HS-5 (cell line): ENCODE measurements around the gene SPSB2.
"Not testable (repeated sequence)": the region's sequence is repeated elsewhere in the genome, so short reads cannot be mapped to it uniquely, and the experiment has no call there.

Experiments used
- DNase-seq: peaks from one replicate; pipeline ENCODE4 v3.0.0-alpha.2; 2012; ENCODE audit warnings: low read depth

Gene SPSB2

DNA sequence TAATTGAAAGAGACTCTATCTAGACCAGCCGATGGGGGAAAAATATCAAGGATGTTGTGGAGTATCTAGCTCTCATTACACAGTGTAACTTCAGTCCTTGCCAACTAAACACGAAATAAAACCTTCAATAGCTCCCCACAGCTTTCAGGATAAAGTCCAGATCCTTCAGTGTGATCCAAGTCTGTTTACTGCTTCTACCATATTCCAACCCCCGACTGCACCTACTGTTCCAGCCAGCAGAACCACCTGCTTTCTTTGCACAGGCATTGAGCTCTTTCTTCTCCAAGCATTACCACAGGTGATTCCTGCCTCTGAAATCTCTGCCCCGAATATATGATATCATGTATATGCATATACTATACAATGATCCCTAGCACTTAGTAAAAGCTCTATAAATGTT, 29.3 kb upstream of the SPSB2 start:
- no peak for DNase-seq

DNA sequence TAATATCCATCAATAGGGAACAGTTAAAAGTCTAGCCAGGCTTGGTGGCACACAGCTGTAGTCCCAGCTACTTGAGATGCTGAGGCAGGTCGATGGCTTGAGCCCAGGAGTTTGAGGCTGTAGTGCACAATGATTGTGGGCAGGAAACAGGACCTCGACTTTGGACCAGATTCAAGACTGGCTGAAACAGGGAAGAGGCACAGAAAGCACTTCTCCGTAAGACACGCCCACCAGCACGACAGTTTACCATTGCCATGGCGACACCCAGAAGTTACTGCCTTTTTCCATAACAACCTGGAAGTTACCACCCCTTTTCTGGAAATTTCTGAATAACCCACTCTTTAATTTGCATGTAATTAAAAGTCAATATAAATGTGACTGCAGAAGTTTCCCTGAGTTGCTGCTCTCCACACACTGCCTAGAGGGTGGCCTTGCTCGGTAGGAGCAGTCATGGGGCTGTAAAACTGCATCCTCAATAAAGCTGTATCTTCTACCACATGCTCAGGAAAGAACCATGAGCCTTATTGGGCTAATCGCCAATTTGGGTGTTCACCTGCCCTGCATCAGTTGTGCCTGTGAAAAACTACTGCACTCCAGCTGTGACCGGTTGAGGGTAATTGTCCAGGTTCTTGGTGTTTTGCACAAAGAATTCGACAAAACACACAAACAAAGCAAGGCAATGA, 26.9 kb upstream of the SPSB2 start:
- no peak for DNase-seq

DNA sequence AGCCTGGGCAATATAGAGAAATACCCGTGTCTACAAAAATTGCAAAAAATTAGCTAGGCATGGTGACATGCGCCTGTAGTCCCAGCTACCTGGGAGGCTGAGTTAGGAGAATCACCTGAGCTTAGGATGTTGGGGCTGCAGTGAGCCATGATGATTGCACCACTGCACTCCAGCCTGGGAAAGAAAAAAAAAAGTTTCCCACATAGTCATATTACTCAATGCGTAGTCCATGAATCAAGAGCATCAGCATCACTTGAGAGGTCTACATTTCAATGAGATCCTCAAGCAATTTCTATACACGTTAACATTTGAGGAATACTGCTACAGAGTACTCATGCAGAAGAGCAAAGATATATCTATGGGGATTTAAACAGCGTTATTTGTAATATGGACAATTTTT, 26.3 kb upstream of the SPSB2 start:
- DNase-seq: no peak

DNA sequence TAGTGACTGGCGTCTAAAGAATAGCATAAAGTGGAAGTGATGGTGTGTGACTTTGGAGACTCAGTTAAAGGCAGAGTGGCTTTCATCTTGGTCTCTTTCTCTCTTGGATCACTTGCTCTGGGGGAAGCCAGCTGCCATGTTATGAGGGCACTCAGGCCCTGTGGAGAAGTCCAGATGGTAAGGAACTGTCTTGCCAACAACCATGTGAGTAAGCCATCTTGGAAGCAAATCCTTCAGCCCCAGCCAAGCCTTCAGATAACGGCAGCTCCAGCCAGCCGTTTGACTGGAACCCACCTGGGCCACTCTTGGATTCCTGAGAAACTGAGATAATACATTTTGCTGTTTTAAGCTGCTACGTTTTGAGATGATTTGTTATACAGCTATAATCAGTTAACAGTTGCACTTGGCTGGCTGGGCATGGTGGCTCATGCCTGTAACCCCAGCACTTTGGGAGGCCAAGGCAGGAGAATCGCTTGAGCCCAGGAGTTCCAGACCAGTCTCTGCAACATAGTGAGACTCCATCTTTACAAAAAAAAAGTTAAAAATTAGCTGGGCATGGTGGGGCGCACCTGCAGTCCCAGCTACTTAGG, 23.8 kb upstream of the SPSB2 start:
- no peak for DNase-seq

DNA sequence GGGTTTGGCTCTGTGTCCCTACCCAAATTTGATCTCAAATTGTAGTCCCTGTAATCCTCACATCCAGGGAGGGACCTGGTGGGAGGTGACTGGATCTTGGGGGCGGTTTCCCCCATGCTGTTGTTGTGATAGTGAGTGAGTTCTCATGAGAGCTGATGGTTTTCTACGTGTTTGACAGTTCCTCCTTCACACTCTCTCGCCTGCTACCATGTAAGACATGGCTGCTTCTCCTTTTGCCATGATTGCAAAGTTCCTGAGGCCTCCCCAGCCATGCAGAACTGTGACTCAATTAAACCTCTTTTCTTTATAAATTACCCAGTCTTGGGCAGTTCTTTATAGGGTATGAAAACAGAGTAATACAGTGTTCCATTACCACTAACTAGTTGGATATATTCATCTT, 21.2 kb upstream of the SPSB2 start:
- no peak for DNase-seq

DNA sequence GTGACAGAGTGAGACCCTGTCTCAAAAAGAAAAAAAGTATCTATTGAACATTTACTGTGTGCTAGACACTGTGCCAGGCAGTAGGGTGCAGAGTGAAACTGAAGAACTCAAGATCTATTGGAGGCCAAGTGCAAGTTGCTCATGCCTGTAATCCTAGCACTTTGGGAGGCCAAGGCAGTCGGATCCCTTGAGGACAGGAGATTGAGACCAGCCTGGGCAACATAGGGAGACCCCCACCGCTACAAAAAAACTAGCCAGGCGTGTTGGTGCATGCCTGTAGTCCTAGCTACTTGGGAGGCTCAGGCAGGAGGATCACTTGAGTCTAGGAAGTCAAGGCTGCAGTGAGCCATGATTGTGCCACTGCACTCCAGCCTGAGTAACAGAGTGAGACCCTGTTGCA, 19.6 kb upstream of the SPSB2 start:
- not testable (repeated sequence) for DNase-seq

DNA sequence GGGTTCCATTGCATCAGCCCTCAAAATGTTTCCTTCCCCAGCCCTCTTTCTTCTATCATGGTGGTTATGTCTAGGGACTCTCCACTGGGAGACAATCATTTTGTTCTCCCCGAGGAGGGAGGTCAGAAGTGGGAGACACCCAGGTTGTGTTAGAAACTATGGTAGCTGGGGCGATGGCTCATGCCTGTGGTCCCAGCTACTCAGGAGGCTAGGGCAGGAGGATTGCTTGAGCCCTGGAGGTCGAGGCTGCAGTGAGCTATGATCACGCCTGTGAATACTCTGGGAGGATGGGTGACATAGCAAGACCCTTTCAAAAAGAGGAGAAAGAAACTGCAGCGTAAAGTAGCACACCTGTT, 18.5 kb upstream of the SPSB2 start:
- DNase-seq: no peak

DNA sequence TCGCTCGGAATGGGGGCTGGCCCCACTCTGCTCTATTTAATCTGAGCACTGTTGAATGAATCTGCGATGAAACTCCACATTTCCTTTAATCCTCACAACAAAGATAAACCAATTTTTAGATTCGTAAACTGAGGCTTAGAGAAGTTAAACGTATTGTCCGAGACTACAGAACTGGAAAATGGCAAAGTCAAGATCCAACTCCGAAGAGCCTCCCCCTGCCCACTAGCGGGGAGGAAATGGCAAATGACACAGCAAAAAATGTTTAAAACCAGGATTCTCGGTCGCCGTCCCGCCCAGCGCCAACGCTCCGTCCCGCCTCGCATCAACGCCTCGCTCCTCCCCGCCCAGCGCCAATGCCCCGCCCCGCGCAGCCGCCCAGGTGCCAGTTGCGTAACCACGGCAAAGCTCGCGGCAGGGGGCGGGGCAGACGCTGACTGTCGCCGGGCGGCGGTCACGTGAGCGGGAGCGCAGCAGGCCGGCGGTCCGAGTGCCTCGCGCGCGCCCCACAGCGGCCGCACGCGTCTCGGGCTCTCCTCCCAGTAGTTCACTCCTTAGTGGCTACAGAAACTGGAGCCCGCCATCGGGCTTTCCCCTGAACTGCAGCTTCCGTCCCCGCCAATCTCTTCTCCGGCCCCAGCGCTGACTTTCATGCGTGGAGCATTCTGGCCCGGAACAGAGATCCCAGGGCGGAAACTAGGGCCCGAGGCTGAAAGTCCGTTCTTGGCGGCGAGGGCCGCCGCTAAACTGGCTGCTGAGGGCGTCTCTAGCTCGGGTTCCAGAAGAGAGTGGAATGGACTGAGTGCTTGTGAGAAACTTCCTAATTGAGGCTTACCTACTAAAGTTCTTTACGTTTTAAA, 17.9 kb upstream of the SPSB2 start:
- DNase-seq: peak; percentile 74

DNA sequence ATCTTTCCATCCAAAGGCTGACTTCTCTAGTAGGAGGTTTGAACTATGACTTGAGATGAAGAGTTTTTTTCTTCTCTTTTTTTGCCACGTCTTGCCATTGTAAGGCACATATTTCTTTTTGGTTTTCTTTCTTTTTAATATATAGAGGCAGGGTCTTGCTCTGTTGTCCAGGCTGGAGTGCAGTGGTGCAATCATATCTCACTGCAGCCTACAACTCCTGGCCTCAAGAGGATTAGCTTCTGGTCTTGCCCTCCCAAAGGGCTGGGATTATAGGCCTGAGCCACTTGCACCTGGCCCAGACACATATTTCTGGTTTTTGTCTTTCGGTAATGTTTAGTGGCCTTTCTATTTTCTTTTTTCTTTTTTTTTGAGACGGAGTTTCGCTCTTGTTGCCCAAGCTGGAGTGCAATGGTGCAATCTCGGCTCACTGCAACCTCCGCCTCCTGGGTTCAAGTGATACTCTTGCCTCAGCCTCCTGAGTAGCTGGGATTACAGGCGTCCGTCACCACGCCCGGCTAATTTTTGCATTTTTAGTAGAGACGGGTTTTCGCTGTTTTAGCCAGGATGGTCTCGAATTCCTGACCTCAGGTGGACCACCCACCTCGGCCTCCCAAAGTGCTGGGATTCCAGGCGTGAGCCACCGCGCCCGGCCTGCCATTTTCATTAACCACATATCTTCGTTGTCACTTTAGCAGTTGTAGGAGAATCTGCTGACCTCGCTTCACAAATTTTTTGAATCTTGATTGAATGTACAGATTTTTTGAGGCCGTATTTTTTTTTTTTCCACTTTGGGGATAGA, 16.9 kb upstream of the SPSB2 start:
- DNase-seq: not testable (repeated sequence)

DNA sequence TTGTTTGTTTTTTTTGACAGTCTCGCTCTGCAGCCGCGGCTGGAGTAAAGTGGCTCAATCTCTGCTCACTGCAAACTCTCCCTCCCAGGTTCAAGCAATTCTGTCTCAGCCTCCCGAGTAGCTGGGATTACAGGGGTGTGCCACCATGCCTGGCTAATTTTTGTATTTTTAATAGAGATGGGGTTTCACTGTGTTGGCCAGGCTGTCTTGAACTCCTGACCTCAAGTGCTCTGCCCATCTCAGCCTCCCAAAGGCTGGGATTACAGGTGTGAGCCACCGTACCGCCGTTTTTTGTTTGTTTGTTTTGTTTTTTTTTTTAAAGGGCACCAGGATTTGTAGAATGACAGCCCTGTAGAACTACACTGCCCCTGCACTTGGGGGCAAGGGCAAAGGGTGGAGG, 15.7 kb upstream of the SPSB2 start:
- not testable (repeated sequence) for DNase-seq

DNA sequence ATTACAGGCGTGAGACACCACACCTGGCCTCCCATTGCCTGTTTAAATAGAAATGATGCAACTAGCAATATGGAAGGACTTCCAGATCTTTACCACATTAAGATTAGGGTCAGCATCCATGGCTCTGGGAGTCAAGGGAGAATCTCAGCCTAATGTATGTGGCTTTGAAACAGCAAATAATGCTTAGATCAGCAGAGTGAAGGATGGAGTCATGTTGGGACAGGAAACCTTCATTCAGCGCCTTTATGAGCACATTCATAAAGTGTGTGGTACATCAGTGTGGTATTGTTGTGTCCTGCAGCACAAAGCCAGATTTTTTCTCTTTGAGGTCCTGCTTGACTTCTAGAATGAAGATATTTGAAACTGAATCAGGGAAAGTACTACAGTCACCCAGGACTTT, 15.3 kb upstream of the SPSB2 start:
- DNase-seq: no peak

DNA sequence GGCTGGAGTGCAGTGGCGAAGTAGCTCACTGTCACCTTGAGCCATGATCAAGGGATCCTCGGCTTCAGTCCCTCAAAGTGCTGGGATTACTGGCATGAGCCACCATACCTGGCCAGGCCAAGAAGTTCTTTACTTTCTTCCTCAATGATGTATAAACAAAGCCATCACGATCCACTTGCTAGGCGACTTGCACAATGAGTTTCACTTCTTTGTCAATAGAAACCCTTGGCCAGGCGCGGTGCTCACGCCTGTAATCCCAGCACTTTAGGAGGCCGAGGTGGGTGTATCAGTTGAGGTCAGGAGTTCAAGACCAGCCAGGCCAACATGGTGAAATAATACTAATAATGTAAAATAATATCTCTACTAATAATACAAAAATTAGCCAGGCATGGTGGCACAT, 14.4 kb upstream of the SPSB2 start:
- no peak for DNase-seq

DNA sequence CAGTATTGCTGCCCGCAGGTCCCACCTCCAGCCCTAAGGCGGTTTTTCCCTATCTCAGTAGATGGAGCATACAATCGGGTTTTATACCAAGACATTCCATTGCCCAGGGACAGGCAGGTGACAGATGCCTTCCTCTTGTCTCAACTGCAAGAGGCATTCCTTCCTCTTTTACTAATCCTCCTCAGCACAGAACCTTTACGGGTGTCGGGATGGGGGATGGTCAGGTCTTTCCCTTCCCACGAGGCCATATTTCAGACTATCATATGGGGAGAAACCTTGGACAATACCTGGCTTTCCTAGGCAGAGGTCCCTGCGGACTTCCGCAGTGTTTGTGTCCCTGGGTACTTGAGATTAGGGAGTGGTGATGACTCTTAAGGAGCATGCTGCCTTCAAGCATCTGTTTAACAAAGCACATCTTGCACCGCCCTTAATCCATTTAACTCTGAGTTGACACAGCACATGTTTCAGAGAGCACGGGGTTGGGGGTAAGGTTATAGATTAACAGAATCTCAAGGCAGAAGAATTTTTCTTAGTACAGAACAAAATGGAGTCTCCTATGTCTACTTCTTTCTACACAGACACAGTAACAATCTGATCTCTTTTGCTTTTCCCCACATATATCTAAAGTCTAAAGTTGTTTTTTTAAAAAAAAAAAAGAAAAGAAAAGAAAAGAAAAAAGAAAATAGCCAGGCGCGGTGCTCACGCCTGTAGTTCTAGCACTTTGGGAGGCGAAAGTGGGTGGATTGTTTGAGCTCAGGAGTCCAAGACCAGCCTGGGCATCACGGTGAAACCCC, 13.3 kb upstream of the SPSB2 start:
- not testable (repeated sequence) for DNase-seq

DNA sequence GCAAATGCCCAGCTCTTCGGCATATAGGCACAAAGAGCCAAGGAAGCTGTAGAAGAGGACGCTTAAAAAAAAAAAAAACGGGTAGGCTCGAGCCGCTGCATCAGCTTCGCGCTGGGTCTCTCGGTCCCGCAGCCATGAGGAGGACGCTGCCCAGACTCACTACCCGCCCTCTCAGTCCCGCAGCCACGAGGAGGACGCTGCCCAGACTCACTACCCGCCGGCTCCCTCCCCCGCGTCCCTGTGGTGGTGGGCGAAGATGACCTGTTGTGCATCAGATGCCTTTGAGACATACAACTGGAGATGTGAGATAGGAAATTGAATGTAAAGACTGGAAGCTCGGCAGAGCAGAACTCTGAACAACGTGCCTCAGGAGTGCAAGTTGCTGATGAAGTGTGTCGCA, 11.4 kb upstream of the SPSB2 start:
- no peak for DNase-seq

DNA sequence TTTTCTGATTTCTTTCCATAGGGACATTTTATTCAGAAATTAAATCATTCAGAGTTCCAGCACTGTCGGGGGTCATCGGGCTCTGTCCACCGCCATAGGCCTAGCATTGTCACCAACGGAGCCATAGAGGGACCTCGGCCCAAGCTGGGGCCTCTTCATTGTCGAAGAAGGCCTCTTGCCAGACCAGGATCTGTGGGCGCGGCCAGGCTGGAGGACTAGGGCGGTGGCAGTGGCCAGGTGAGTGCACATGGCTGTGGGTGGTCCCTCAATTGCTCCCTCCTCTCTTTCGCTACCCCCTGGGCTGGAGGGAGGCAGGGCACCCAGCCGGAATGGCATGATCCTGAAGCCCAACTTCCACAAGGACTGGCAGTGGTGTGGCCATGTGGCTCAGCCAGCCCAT, 10.6 kb upstream of the SPSB2 start:
- no peak for DNase-seq

DNA sequence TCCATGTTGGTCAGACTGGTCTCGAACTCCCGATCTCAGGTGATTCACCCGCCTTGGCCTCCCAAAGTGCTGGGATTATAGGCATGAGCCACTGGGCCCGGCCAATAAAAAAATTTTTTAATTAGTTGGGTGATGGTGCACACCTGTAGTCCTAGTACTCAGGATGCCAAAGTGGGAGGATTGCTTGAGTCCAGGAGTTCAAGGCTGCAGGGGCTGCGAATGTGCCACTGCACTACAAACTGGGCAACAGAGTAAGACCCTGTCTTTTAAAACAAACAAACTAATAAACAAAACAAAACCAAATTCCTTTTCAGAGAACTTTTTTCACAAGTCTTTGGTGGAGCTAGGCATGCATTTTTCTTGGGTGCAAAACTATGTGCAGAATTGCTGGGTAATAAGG, 10.1 kb upstream of the SPSB2 start:
- no peak for DNase-seq

DNA sequence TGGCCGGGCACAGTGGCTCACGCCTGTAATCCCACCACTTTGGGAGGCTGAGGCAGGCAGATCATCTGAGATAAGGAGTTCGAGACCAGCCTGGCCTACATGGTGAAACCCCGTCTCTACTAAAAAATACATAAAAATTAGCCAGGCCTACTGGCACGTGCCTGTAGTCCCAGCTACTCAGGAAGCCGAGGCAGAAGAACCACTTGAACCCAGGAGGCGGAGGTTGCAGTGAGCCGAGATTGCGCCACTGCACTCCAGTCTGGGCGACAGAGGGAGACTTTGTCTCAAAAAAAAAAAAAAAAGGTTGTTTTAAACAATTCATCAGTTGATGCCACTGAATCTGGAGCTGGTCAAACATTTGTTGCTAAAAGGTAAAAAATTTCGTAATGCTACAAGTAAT, 6.7 kb upstream of the SPSB2 start:
- not testable (repeated sequence) for DNase-seq

DNA sequence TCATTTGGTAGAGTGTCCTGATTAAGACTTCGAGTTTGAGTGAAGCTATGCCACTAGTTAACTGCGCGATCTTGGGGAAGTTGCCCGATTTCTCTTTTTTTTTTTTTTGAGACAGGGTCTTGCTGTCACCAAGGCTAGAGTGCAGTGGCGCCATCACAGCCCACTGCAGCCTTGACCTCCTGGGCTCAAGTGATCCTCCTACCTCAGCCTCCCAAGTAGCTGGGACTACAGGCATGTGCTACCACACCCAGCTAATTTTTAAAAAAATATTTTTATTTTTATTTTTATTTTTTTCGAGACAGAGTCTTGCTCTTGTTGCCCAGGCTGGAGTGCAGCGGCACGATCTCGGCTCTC, 889 bp upstream of the SPSB2 start:
- not testable (repeated sequence) for DNase-seq

DNA sequence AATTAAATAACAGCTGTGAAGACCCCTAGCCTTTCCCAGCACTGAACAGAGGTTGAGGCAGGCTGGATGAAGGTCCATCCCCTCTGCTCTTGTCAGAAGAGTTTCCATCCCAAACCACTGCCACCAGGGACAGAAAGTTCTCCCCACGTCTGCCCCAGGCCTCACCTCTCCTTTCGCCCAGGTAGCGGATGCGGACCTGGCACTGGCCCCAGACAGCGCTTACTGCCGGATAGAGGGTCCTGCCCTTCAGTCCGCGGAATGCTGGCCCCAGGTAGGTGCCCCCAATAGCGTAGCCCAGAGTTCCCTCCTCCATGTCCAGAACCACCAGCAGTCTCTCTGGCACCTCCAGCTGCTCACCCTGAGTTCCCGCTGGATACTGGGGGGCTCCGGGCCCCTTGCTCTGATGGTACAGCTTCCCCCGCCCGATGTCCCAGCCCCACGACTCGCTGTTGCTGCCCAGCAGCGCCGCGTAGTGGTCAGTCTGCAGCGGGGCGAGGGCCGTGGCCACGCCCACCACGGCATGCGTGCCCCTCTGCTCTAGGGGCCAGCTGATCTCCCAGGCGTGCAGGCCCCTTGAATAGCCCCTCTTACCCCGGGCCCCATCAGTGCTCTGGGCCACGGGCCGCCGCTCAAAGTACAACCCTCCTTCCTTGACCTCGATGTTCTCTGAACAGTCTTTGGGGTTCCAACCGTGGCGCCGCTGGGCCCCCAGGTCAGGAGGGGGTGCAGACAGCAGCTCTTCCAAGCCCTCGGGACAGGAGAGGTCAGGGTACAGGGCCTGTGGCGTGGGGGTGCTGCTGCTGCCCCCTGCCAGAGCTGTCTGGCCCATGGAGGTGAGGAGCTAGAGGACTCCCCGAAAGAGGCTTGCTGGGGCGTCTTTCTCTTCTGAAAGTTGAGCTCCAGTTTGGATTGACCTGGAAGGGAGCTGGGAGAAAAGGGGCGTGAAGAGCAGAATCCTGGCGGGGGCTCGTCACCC, 742 bp downstream of the SPSB2 start:
- DNase-seq: peak; percentile 50
